Bronchial epithelial cell (primary cell): Measurements from ENCODE around the gene HOXB6. TPM values are rescaled to one million over a fixed set of nuclear protein-coding genes. Genes with fewer than 3 reads are reported as not detected.

Source experiments
- DNase-seq: peaks from one replicate; pipeline ENCODE4 v3.0.0-alpha.2; 2010; ENCODE audit warnings: low read depth
- FAIRE-seq: peaks from 2 replicates; lab custom pipeline; 2011; peaks lifted over from hg19 to GRCh38; lab: Jason Lieb, UNC
- H3K27me3 ChIP-seq: 2 replicates; pipeline ENCODE4 v1.5.1; 2011; ENCODE audit warnings: low read length; ENCODE audit not compliant: control insufficient read depth, insufficient read depth
- H3K36me3 ChIP-seq: 2 replicates; pipeline ENCODE4 v1.5.1; 2011; ENCODE audit warnings: low read length; ENCODE audit not compliant: control insufficient read depth, insufficient read depth
- H3K4me3 ChIP-seq: 2 replicates; pipeline ENCODE4 v1.5.1; 2011; ENCODE audit warnings: mild to moderate bottlenecking, low read depth, low read length, control low read depth
- CTCF ChIP-seq: IDR thresholded peaks from 2 replicates; pipeline ENCODE4 v1.5.1; 2011; ENCODE audit warnings: mild to moderate bottlenecking, moderate library complexity, low read length, control low read depth, inconsistent platforms; ENCODE audit not compliant: insufficient read depth, severe bottlenecking
- total RNA-seq: library from RNA; depleted of rRNA; stranded (reverse); fragments of >200 nt; gene quantifications from 2 replicates; pipeline ENCODE4 v1.2.1, GENCODE V29; 2014

The HOXB6 gene
- total RNA-seq, 1 donor from 2014 or later, result not detected

GRCh38 chr17:48569240-48569582 is 35.6 kb downstream of the HOXB6 start:
- Histone ChIP-seq H3K36me3 (no peaks in the 10 kb centered on the region), H3K27me3 (peaks cover 84% of the 10 kb centered on the region), H3K4me3 (no peak overlapping the region)
- no peak for TF ChIP-seq CTCF
- FAIRE-seq (no peak), DNase-seq (no peak)

- H3K36me3 ChIP-seq, result no peaks in the 10 kb centered on the region
- TF ChIP-seq CTCF, result no peak
- DNase-seq, result no peak
- peaks cover 82% of the 10 kb centered on the region for H3K27me3 ChIP-seq
- no peak for FAIRE-seq
- H3K4me3 ChIP-seq, result no peak overlapping the region
Observed at GRCh38 chr17:48568499-48569239, 36.1 kb downstream of the HOXB6 start.

GRCh38 chr17:48567646-48568354 is 37.0 kb downstream of the HOXB6 start:
- FAIRE-seq, result no peak
- no peak for TF ChIP-seq CTCF
- peaks cover 83% of the 10 kb centered on the region for H3K27me3 ChIP-seq
- H3K4me3 ChIP-seq, result no peak overlapping the region
- DNase-seq, result no peak
- H3K36me3 ChIP-seq, result no peaks in the 10 kb centered on the region

- FAIRE-seq (no peak), DNase-seq (no peak)
- Histone ChIP-seq H3K36me3 (no peaks in the 10 kb centered on the region), H3K27me3 (peaks cover 83% of the 10 kb centered on the region), H3K4me3 (no peak overlapping the region)
- no peak for TF ChIP-seq CTCF
Observed at GRCh38 chr17:48567209-48567608, 37.6 kb downstream of the HOXB6 start.

GRCh38 chr17:48566717-48567116 is 38.1 kb downstream of the HOXB6 start:
- H3K36me3 ChIP-seq, result no peaks in the 10 kb centered on the region
- peaks cover 83% of the 10 kb centered on the region for H3K27me3 ChIP-seq
- TF ChIP-seq CTCF, result no peak
- H3K4me3 ChIP-seq, result no peak overlapping the region
- DNase-seq (no peak), FAIRE-seq (no peak)
